H9 (cell line): ENCODE data around the gene RBMX2. TPM values are rescaled to one million over a fixed set of nuclear protein-coding genes. Genes with fewer than 3 reads are reported as not detected.

Experiments
- DNase-seq: peaks from one replicate; pipeline ENCODE4 v3.0.0-alpha.2; 2017
- H2AFZ ChIP-seq: one replicate; pipeline ENCODE4 v1.6.1; 2013; ENCODE audit warnings: mild to moderate bottlenecking, low read length, control low read depth, moderate library complexity
- H2AK5ac ChIP-seq: 2 replicates; pipeline ENCODE4 v1.6.1; 2013; ENCODE audit warnings: low read length, control low read depth, mixed read lengths; ENCODE audit not compliant: insufficient read length
- H2BK120ac ChIP-seq: one replicate; pipeline ENCODE4 v1.6.1; 2013; ENCODE audit warnings: low read depth, mild to moderate bottlenecking, low read length, control low read depth, inconsistent platforms; ENCODE audit not compliant: poor library complexity, severe bottlenecking
- H2BK12ac ChIP-seq: 2 replicates; pipeline ENCODE4 v1.6.1; 2013; ENCODE audit warnings: low read length, control low read depth, mixed read lengths, low read depth; ENCODE audit not compliant: insufficient read length
- H2BK15ac ChIP-seq: 2 replicates; pipeline ENCODE4 v1.6.1; 2013; ENCODE audit warnings: low read depth, low read length, control low read depth
- H2BK20ac ChIP-seq: one replicate; pipeline ENCODE4 v1.6.1; 2013; ENCODE audit warnings: low read depth, mild to moderate bottlenecking, low read length, control low read depth, inconsistent platforms; ENCODE audit not compliant: poor library complexity, severe bottlenecking
- H2BK5ac ChIP-seq: 2 replicates; pipeline ENCODE4 v1.6.1; 2013; ENCODE audit warnings: low read length, control low read depth, mixed read lengths; ENCODE audit not compliant: insufficient read length
- H3K14ac ChIP-seq: 2 replicates; pipeline ENCODE4 v1.6.1; 2013; ENCODE audit warnings: low read length, control low read depth; ENCODE audit not compliant: insufficient read depth
- H3K18ac ChIP-seq: 2 replicates; pipeline ENCODE4 v1.6.1; 2013; ENCODE audit warnings: low read depth, mild to moderate bottlenecking, mixed read lengths, low read length, control low read depth; ENCODE audit not compliant: insufficient read length
- H3K23ac ChIP-seq: 2 replicates; pipeline ENCODE4 v1.6.1; 2013; ENCODE audit warnings: low read length, control low read depth, mixed read lengths, low read depth; ENCODE audit not compliant: insufficient read length
- H3K23me2 ChIP-seq: 2 replicates; pipeline ENCODE4 v1.6.1; 2013; ENCODE audit warnings: low read depth, mild to moderate bottlenecking, mixed read lengths, low read length, control low read depth; ENCODE audit not compliant: insufficient read length, poor library complexity, severe bottlenecking
- H3K27ac ChIP-seq: 2 replicates; pipeline ENCODE4 v1.5.1; 2013; ENCODE audit warnings: low read length, control low read depth, mixed read lengths, low read depth; ENCODE audit not compliant: insufficient read length
- H3K27me3 ChIP-seq: 2 replicates; pipeline ENCODE4 v1.6.1; 2013; ENCODE audit warnings: low read length, control low read depth, inconsistent platforms; ENCODE audit not compliant: insufficient read depth
- H3K4ac ChIP-seq: 2 replicates; pipeline ENCODE4 v1.6.1; 2013; ENCODE audit warnings: low read depth, mild to moderate bottlenecking, control low read depth, inconsistent platforms, low read length, moderate library complexity
- H3K4me1 ChIP-seq: 2 replicates; pipeline ENCODE4 v1.6.1; 2013; ENCODE audit warnings: low read length, control low read depth, inconsistent platforms; ENCODE audit not compliant: insufficient read depth
- H3K4me2 ChIP-seq: 2 replicates; pipeline ENCODE4 v1.6.1; 2013; ENCODE audit warnings: low read length, control low read depth, mixed read lengths; ENCODE audit not compliant: insufficient read length, insufficient read depth
- H3K56ac ChIP-seq: 2 replicates; pipeline ENCODE4 v1.6.1; 2013; ENCODE audit warnings: low read depth, mild to moderate bottlenecking, mixed read lengths, low read length, control low read depth; ENCODE audit not compliant: insufficient read length
- H3K79me1 ChIP-seq: 2 replicates; pipeline ENCODE4 v1.6.1; 2013; ENCODE audit warnings: low read depth, mild to moderate bottlenecking, moderate library complexity, low read length, control low read depth, inconsistent platforms; ENCODE audit not compliant: insufficient read depth, poor library complexity, severe bottlenecking
- H3K79me2 ChIP-seq: 2 replicates; pipeline ENCODE4 v1.6.1; 2013; ENCODE audit warnings: low read length, control low read depth, inconsistent platforms; ENCODE audit not compliant: insufficient read depth
- H3K9ac ChIP-seq: 2 replicates; pipeline ENCODE4 v1.6.1; 2013; ENCODE audit warnings: low read length, control low read depth, mixed read lengths; ENCODE audit not compliant: insufficient read length; ENCODE audit errors: extremely low read depth
- H3K9me3 ChIP-seq: one replicate; pipeline ENCODE4 v1.6.1; 2013; ENCODE audit warnings: low read depth, low read length, inconsistent platforms; ENCODE audit not compliant: control insufficient read depth
- H3T11ph ChIP-seq: one replicate; pipeline ENCODE4 v1.6.1; 2013; ENCODE audit warnings: mild to moderate bottlenecking, low read length, control low read depth, inconsistent platforms
- H4K20me1 ChIP-seq: one replicate; pipeline ENCODE4 v1.6.1; 2013; ENCODE audit not compliant: control insufficient read depth, insufficient read length, insufficient read depth
- H4K5ac ChIP-seq: 2 replicates; pipeline ENCODE4 v1.6.1; 2013; ENCODE audit warnings: low read depth, mild to moderate bottlenecking, mixed read lengths, low read length, control low read depth; ENCODE audit not compliant: insufficient read length
- H4K8ac ChIP-seq: replicated peaks from 2 replicates; pipeline ENCODE4 v1.6.1; 2013; ENCODE audit warnings: low read length, control low read depth, mixed read lengths, low read depth; ENCODE audit not compliant: insufficient read length
- H4K91ac ChIP-seq: 2 replicates; pipeline ENCODE4 v1.6.1; 2013; ENCODE audit warnings: low read depth, mild to moderate bottlenecking, moderate library complexity, mixed read lengths, low read length, control low read depth; ENCODE audit not compliant: insufficient read length
- H3K27ac Mint-ChIP-seq, 3 experiments: 2 replicates in 2 of 3; 3 replicates in 1 of 3; pipeline ENCODE4 v1.8.0; 2020 to 2021; ENCODE audit warnings: mixed read lengths in 3 of 3, mild to moderate bottlenecking in 1 of 3, moderate library complexity in 1 of 3
- H3K27me3 Mint-ChIP-seq: 2 replicates; pipeline ENCODE4 v1.8.0; 2021; ENCODE audit warnings: low read depth, mild to moderate bottlenecking, moderate library complexity, mixed read lengths
- H3K36me3 Mint-ChIP-seq, 3 experiments: 2 replicates in 2 of 3; 3 replicates in 1 of 3; pipeline ENCODE4 v1.8.0; 2020 to 2021; ENCODE audit warnings: low read depth in 3 of 3, mixed read lengths in 3 of 3; ENCODE audit not compliant: insufficient read depth in 1 of 3
- H3K4me1 Mint-ChIP-seq, 2 experiments: 2 replicates each; pipeline ENCODE4 v1.8.0; 2020; ENCODE audit warnings: mixed read lengths in 2 of 2
- H3K4me3 Mint-ChIP-seq, 2 experiments: 2 replicates in 1 of 2; 3 replicates in 1 of 2; pipeline ENCODE4 v1.8.0; 2020 to 2021; ENCODE audit warnings: mild to moderate bottlenecking in 2 of 2, mixed read lengths in 2 of 2, moderate library complexity in 1 of 2
- H3K9me3 Mint-ChIP-seq, 2 experiments: 2 replicates in 1 of 2; 3 replicates in 1 of 2; pipeline ENCODE4 v1.8.0; 2020; ENCODE audit warnings: mild to moderate bottlenecking in 2 of 2, mixed read lengths in 2 of 2, moderate library complexity in 1 of 2
- CTCF ChIP-seq: fragments of 200-600 bp; sonication (generic); conservative IDR thresholded peaks from 3 replicates; pipeline ENCODE4 v1.8.0; 2021; ENCODE audit warnings: antibody characterized with exemption, mild to moderate bottlenecking
- WGBS: extraction: QIAGEN DNeasy Blood & Tissue Kit; methylation state at CpG from one replicate; pipeline ENCODE4 v1.1.7; 2013; ENCODE audit warnings: missing lambda C conversion rate, low lambda C conversion rate, mixed read lengths; ENCODE audit not compliant: insufficient read length; ENCODE audit errors: extremely low coverage; 5-methylcytosine and 5-hydroxymethylcytosine counted together
- total RNA-seq: library from RNA; stranded (reverse); gene quantifications from 2 replicates; pipeline ENCODE4 v1.2.1, GENCODE V29; 2021

RBMX2 gene
- total RNA-seq, 1 experiment from 2014 or later, result 22.1 TPM

GRCh38 chrX:130419263-130419662 is 17.5 kb downstream of the RBMX2 start:
- Histone ChIP-seq H2BK5ac (no peak overlapping the region), H3K9ac (no peak overlapping the region), H4K91ac (no peak overlapping the region), H3K23ac (no peak overlapping the region), H3T11ph (no peak overlapping the region), H4K5ac (no peak overlapping the region), H3K14ac (no peak overlapping the region), H2BK120ac (no peak overlapping the region), H3K23me2 (no peaks in the 10 kb centered on the region), H4K8ac (no peak overlapping the region), H3K27me3 (no peaks in the 10 kb centered on the region), H3K27ac (no peak overlapping the region), H4K20me1 (no peaks in the 10 kb centered on the region), H3K79me1 (no peaks in the 10 kb centered on the region), H3K79me2 (no peaks in the 10 kb centered on the region), H3K56ac (no peak overlapping the region), H2AK5ac (no peak overlapping the region), H2BK12ac (no peak overlapping the region), H2BK15ac (no peak overlapping the region), H3K4me1 (peaks cover 2% of the 10 kb centered on the region; the same call in 1 of the 2 replicates), H2AFZ (no peak overlapping the region), H2BK20ac (no peak overlapping the region), H3K9me3 (peaks cover 8% of the 10 kb centered on the region), H3K18ac (no peak overlapping the region), H3K4me2 (no peak overlapping the region), H3K4ac (no peak overlapping the region)
- no peak for DNase-seq
- peaks cover 0 to 8% (median 0%) of the 10 kb centered on the region in 3 experiments; a peak in 2 of 7 replicates for H3K36me3 Mint-ChIP-seq
- H3K27ac Mint-ChIP-seq, result no peak overlapping the region; a peak in 1 of 7 replicates
- H3K9me3 Mint-ChIP-seq, result peaks cover 0 to 46% of the 10 kb centered on the region in 2 experiments; a peak in 2 of 5 replicates
- peaks cover 6 to 16% of the 10 kb centered on the region in 2 experiments for H3K4me1 Mint-ChIP-seq
- H3K4me3 Mint-ChIP-seq, result no peak overlapping the region
- WGBS, result no CpG with 5 or more reads among the region's 2 CpGs
- peaks cover 3% of the 10 kb centered on the region for H3K27me3 Mint-ChIP-seq
- no peak for TF ChIP-seq CTCF
